Loucy (cell line): ENCODE data around the gene CTBP2.

Experiments
- EZH2phosphoT487 ChIP-seq: fragments of 200-600 bp; IDR thresholded peaks from 2 replicates; pipeline ENCODE4 v1.6.1; 2018; ENCODE audit warnings: antibody characterized with exemption, mild to moderate bottlenecking, moderate library complexity, borderline replicate concordance
- TF ChIP-seq, protein P1 (sequence below): fragments of 200-600 bp; sonication (generic); conservative IDR thresholded peaks from 2 replicates; pipeline ENCODE4 v1.5.1; 2014; ENCODE audit warnings: mild to moderate bottlenecking, antibody characterized with exemption, low read length

DNA sequence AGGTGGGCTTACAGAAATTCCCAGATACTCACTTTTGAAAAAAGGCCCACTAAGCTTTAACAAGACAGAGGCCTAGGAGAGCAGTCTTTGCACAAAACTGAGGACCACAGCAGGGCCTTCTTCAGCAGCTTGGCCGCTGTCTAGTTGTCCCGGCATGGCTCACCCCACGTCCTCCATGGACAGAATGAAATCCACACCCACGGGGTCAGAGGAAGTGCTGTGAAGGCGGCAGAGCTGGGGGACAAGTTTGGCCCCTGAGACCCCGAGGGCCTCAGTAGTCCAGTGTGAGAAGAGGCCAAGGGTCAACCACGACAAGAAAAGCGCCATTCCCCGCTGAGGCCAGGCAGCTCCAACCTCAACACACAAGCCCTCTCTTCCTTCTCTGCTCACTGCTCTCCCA, 139.5 kb downstream of the CTBP2 start:
- TF ChIP-seq, protein P1, sequence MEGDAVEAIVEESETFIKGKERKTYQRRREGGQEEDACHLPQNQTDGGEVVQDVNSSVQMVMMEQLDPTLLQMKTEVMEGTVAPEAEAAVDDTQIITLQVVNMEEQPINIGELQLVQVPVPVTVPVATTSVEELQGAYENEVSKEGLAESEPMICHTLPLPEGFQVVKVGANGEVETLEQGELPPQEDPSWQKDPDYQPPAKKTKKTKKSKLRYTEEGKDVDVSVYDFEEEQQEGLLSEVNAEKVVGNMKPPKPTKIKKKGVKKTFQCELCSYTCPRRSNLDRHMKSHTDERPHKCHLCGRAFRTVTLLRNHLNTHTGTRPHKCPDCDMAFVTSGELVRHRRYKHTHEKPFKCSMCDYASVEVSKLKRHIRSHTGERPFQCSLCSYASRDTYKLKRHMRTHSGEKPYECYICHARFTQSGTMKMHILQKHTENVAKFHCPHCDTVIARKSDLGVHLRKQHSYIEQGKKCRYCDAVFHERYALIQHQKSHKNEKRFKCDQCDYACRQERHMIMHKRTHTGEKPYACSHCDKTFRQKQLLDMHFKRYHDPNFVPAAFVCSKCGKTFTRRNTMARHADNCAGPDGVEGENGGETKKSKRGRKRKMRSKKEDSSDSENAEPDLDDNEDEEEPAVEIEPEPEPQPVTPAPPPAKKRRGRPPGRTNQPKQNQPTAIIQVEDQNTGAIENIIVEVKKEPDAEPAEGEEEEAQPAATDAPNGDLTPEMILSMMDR: no peak
- TF ChIP-seq EZH2phosphoT487: no peak
